ENCODE measurements around the gene MAML2. TPM values are rescaled to one million over a fixed set of nuclear protein-coding genes. Genes with fewer than 3 reads are reported as not detected.

MAML2 gene
- total and polyA plus RNA-seq, 2 of the 13 experiments (the other 11 are each of a cell fraction or from before 2014, with no cell fraction given): 2.3 to 25.9 TPM

- no TSS peak for BruUV-seq (replicated peaks)
- FAIRE-seq: no peak
- WGBS (ENCODE audit: low lambda C conversion rate): 88% methylated on average over 1 of the region's 1 CpG
- Histone ChIP-seq H3K79me2 (ENCODE audit: insufficient read depth, low read length) (no peaks in the 10 kb centered on the region), H3K4me1 (ENCODE audit: insufficient read depth, low read length) (peaks cover 43% of the 10 kb centered on the region), H3K9me3 (ENCODE audit: low read length) (no peaks in the 10 kb centered on the region), H2AFZ (ENCODE audit: low read length) (no peak overlapping the region), H3K9ac (ENCODE audit: insufficient read depth, low read depth, low read length) (no peak overlapping the region), H3K27ac (ENCODE audit: extremely low read length, insufficient read depth, low read length) (peak overlapping the region; percentile 47), H3K36me3 (replicated peaks in 1 of 2; ENCODE audit: control insufficient read depth in 1 of 2, insufficient read depth in 2 of 2, low read length in 2 of 2) (peaks cover 5 to 18% of the 10 kb centered on the region in 2 experiments; a peak in 4 of 5 replicates), H3K27me3 (ENCODE audit: control insufficient read depth in 1 of 2, insufficient read depth in 2 of 2, low read length in 2 of 2) (no peaks in the 10 kb centered on the region), H3K4me3 (replicated peaks in 1 of 3; ENCODE audit: insufficient read depth in 1 of 3, low read depth in 2 of 3, low read length in 3 of 3) (no peak overlapping the region), H4K20me1 (ENCODE audit: insufficient read depth, low read length) (no peaks in the 10 kb centered on the region), H3K4me2 (ENCODE audit: low read depth, low read length) (no peak overlapping the region)
- CTCF ChIA-PET (ENCODE audit: low intra/inter-chr PET ratio, low total read pairs): no interaction called here
- peak; percentile 53 for ATAC-seq
- peak; percentile 18 for DNase-seq (ENCODE audit: low spot score)
- POLR2A ChIA-PET: interaction anchor here (0.8 to 1.2 kb wide), 2 partner anchors 9 to 298 kb away, joined by 3 read pairs; partner anchors contain the start of genes CCDC82 and JRKL
- intact Hi-C loops (cut with micrococcal nuclease; ENCODE audit: unreplicated experiment): loop anchor here (1.0 to 10.0 kb wide), 3 partner anchors 153 to 302 kb away; partner anchors contain the start of gene MAML2
- in situ Hi-C loops (cut with HindIII; ENCODE audit: extremely low pct_ligation_motif_present, low pct_unique_long_range_greater_than_20kb): no loop called here
- TF ChIP-seq STAG1 (CRISPR knock-in tag; IDR thresholded peaks at IDR 0.05): peak; percentile 35; the same call in 1 of the 2 replicates
- no peak for TF ChIP-seq ZNF605 (CRISPR knock-in tag; IDR thresholded peaks at IDR 0.05)
- no peak for TF ChIP-seq ZNF792 (CRISPR knock-in tag; IDR thresholded peaks at IDR 0.05)
- peak; percentile 14; the same call in 1 of the 2 replicates for TF ChIP-seq CTCF (CRISPR knock-in tag; IDR thresholded peaks at IDR 0.05)
- no peak for TF ChIP-seq ZNF710 (CRISPR knock-in tag; IDR thresholded peaks at IDR 0.05; ENCODE audit: borderline replicate concordance)
- TF ChIP-seq MTF1 (CRISPR knock-in tag; IDR thresholded peaks at IDR 0.05): no peak
Observed at GRCh38 chr11:96091476-96091875, 251.5 kb downstream of the MAML2 start.
